K562 (cell line): ENCODE measurements around the gene GALNT9. TPM values are rescaled to one million over a fixed set of nuclear protein-coding genes. Genes with fewer than 3 reads are reported as not detected.

Source experiments
- ATAC-seq: fragments of 200-7000 bp; cut with Tn5 transposase; 3 replicates; pipeline ENCODE4 v1.9.1; 2020; ENCODE audit warnings: moderate library complexity
- BruUV-seq: library from RNA; stranded (reverse); fragments of 400-500 nt; replicated peaks from 2 replicates; lab custom pipeline; 2021; lab: Mats Ljungman, UMichigan
- CTCF ChIA-PET: fragments of 300-600 bp; formaldehyde crosslinking; extraction: SDS; loops from one replicate; lab custom pipeline; 2021; ENCODE audit warnings: low intra/inter-chr PET ratio; lab: Yijun Ruan, JAX
- POLR2A ChIA-PET: fragments of 300-600, 350-650 bp; sonication (Branson Sonifier 250); formaldehyde crosslinking; extraction: SDS; loops from one replicate; lab custom pipeline; 2021; ENCODE audit warnings: antibody characterized with exemption, inconsistent platforms; lab: Yijun Ruan, JAX
- DNase-seq, 4 experiments: peaks; one replicate each; pipeline versions ENCODE4 v3.0.0 to v3.0.0-alpha.2; 2011 to 2018; ENCODE audit warnings: low spot score in 3 of 4, mixed read lengths in 3 of 4; ENCODE audit errors: extremely low read depth in 1 of 4
- FAIRE-seq: peaks from 2 replicates; lab custom pipeline; 2011; peaks lifted over from hg19 to GRCh38; lab: Jason Lieb, UNC
- H2AFZ ChIP-seq: 2 replicates; pipeline ENCODE4 v1.6.0; 2011; ENCODE audit warnings: low read depth, low read length, control low read depth, inconsistent platforms
- H3K27ac ChIP-seq: fragments of 200-600 bp; 3 replicates; pipeline ENCODE4 v1.8.0; 2011; ENCODE audit warnings: low read depth, mild to moderate bottlenecking, control low read depth, inconsistent platforms, low read length, moderate library complexity, mixed read lengths; ENCODE audit errors: extremely low read depth
- H3K27me3 ChIP-seq, 2 experiments: fragments of 300-600 bp in 1 of 2; 2 replicates in 1 of 2; 3 replicates in 1 of 2; pipeline versions ENCODE4 v1.6.0 to v1.8.0; 2011; ENCODE audit warnings: inconsistent platforms in 2 of 2, low read length in 2 of 2, mild to moderate bottlenecking in 1 of 2, mixed read lengths in 1 of 2, moderate library complexity in 1 of 2; ENCODE audit not compliant: control insufficient read depth in 2 of 2, insufficient read depth in 2 of 2
- H3K36me3 ChIP-seq: fragments of 300-600 bp; 3 replicates; pipeline ENCODE4 v1.8.0; 2011; ENCODE audit warnings: mild to moderate bottlenecking, low read length, inconsistent platforms; ENCODE audit not compliant: control insufficient read depth, insufficient read depth
- H3K4me1 ChIP-seq, 2 experiments: fragments of 200-600 bp in 1 of 2; replicated peaks in 1 of 2; 2 replicates in 1 of 2; 3 replicates in 1 of 2; pipeline versions ENCODE4 v1.5.1 to v1.8.0; 2011; ENCODE audit warnings: inconsistent platforms in 2 of 2, low read length in 2 of 2, mild to moderate bottlenecking in 1 of 2, mixed read lengths in 1 of 2, moderate library complexity in 1 of 2; ENCODE audit not compliant: control insufficient read depth in 2 of 2, insufficient read depth in 2 of 2
- H3K4me2 ChIP-seq: 2 replicates; pipeline ENCODE4 v1.6.1; 2011; ENCODE audit warnings: low read length, control low read depth, inconsistent platforms, mixed read lengths; ENCODE audit not compliant: insufficient read depth
- H3K4me3 ChIP-seq: fragments of 200-600 bp; sonication (generic), shearing (Covaris generic); 2 replicates; pipeline ENCODE4 v1.5.1; 2016; ENCODE audit warnings: control low read depth, inconsistent platforms
- H3K79me2 ChIP-seq: fragments of 200-600 bp; 3 replicates; pipeline ENCODE4 v1.8.0; 2011; ENCODE audit warnings: low read length, inconsistent platforms; ENCODE audit not compliant: control insufficient read depth, insufficient read depth
- H3K9ac ChIP-seq, 2 experiments: 2 replicates each; pipeline versions ENCODE4 v1.6.0 to v1.6.1; 2011; ENCODE audit warnings: low read depth in 2 of 2, low read length in 2 of 2, control low read depth in 1 of 2, inconsistent platforms in 1 of 2, mild to moderate bottlenecking in 1 of 2, mixed read lengths in 1 of 2; ENCODE audit not compliant: insufficient read depth in 1 of 2
- H3K9me1 ChIP-seq: one replicate; pipeline ENCODE4 v1.6.0; 2011; ENCODE audit warnings: inconsistent platforms, mild to moderate bottlenecking, low read length, moderate library complexity; ENCODE audit not compliant: control insufficient read depth, insufficient read depth
- H3K9me3 ChIP-seq: replicated peaks from 2 replicates; pipeline ENCODE4 v1.5.1; 2011; ENCODE audit warnings: low read depth, low read length, inconsistent platforms; ENCODE audit not compliant: control insufficient read depth, insufficient read depth
- H4K20me1 ChIP-seq: replicated peaks from 2 replicates; pipeline ENCODE4 v1.6.1; 2011; ENCODE audit warnings: low read length, inconsistent platforms, mixed read lengths; ENCODE audit not compliant: control insufficient read depth, insufficient read depth
- DMBX1 ChIP-seq: fragments of 250-450 bp; sonication (Bioruptor Pico); IDR thresholded peaks from 2 replicates; pipeline ENCODE4 v1.8.0; 2022; ENCODE audit warnings: inconsistent platforms, mild to moderate bottlenecking, moderate library complexity, borderline replicate concordance
- EHMT2 ChIP-seq: fragments of 450-650 bp; IDR thresholded peaks from 2 replicates; pipeline ENCODE4 v1.6.1; 2018; ENCODE audit warnings: antibody characterized with exemption
- ETV1 ChIP-seq: fragments of 450-650 bp; conservative IDR thresholded peaks from 2 replicates; pipeline ENCODE4 v1.6.1; 2016; ENCODE audit warnings: missing genetic modification characterization, control low read depth, low read depth, missing compliant biosample characterization
- ETV6 ChIP-seq, 3 experiments: fragments of 150-350 bp in 1 of 3; sonication (generic) in 1 of 3; formaldehyde crosslinking in 1 of 3; IDR thresholded peaks; 2 replicates each; pipeline versions ENCODE4 v1.6.1 to v1.8.0; 2014 to 2022; ENCODE audit warnings: borderline replicate concordance in 2 of 3, low read depth in 2 of 3, antibody characterized with exemption in 1 of 3, low read length in 1 of 3, mild to moderate bottlenecking in 1 of 3, missing genetic modification reagents in 1 of 3
- GTF2A2 ChIP-seq: IDR thresholded peaks from 2 replicates; pipeline ENCODE4 v1.6.1; 2016; ENCODE audit warnings: mild to moderate bottlenecking, missing genetic modification characterization, missing compliant biosample characterization
- JUNB ChIP-seq: fragments of 450-650 bp; formaldehyde crosslinking; conservative IDR thresholded peaks from 2 replicates; pipeline ENCODE4 v1.4.0; 2020; ENCODE audit warnings: mild to moderate bottlenecking
- L3MBTL2 ChIP-seq: fragments of 450-650 bp; IDR thresholded peaks from 2 replicates; pipeline ENCODE4 v1.6.1; 2016; ENCODE audit warnings: mild to moderate bottlenecking, moderate library complexity
- PHF21A ChIP-seq: fragments of 450-650 bp; IDR thresholded peaks from 2 replicates; pipeline ENCODE4 v1.6.1; 2017; ENCODE audit warnings: low read depth, borderline replicate concordance
- RFX1 ChIP-seq: fragments of 450-650 bp; IDR thresholded peaks from 2 replicates; pipeline ENCODE4 v1.6.1; 2016; ENCODE audit warnings: mild to moderate bottlenecking, moderate library complexity
- SNRNP70 ChIP-seq: fragments of 200-400 bp; formaldehyde crosslinking; optimal IDR thresholded peaks from 2 replicates; pipeline ENCODE3; 2017; ENCODE audit warnings: low read depth, low read length
- SREBF2 ChIP-seq: sonication (generic); formaldehyde crosslinking; IDR thresholded peaks from 2 replicates; pipeline ENCODE4 v1.4.0; 2020; ENCODE audit warnings: mild to moderate bottlenecking, missing genetic modification reagents
- SRSF3 ChIP-seq: fragments of 200-400 bp; formaldehyde crosslinking; IDR thresholded peaks from 2 replicates; pipeline ENCODE4 v1.6.1; 2016; ENCODE audit warnings: mild to moderate bottlenecking, low read length, moderate library complexity; ENCODE audit not compliant: insufficient read depth
- TGIF2 ChIP-seq: sonication (generic); formaldehyde crosslinking; IDR thresholded peaks from 2 replicates; pipeline ENCODE4 v1.8.1; 2022; ENCODE audit warnings: mild to moderate bottlenecking, missing genetic modification reagents, moderate library complexity
- U2AF2 ChIP-seq: fragments of 200-400 bp; formaldehyde crosslinking; optimal IDR thresholded peaks from 2 replicates; pipeline ENCODE3; 2017; ENCODE audit warnings: low read depth, mild to moderate bottlenecking, low read length
- ZNF3 ChIP-seq: fragments of 250-450 bp; sonication (Bioruptor Pico); IDR thresholded peaks from 2 replicates; pipeline ENCODE4 v1.5.0; 2021; ENCODE audit warnings: mild to moderate bottlenecking, moderate library complexity
- ZZZ3 ChIP-seq: fragments of 450-650 bp; IDR thresholded peaks from 2 replicates; pipeline ENCODE4 v1.6.1; 2016; ENCODE audit warnings: antibody characterized with exemption, mild to moderate bottlenecking, moderate library complexity
- WGBS: fragments of 100-300 bp; shearing (Covaris generic); methylation state at CpG from one replicate; pipeline ENCODE4 v1.1.6; 2016; ENCODE audit warnings: low coverage, mixed read lengths; ENCODE audit not compliant: insufficient coverage; ENCODE audit errors: missing lambda C conversion rate; 5-methylcytosine and 5-hydroxymethylcytosine counted together
- in situ Hi-C: fragments of 300-500 bp; cut with MboI; formaldehyde crosslinking; loops from 4 replicates; pipeline ENCODE4 v1.15.0; 2018; ENCODE audit warnings: inconsistent platforms, mixed read lengths
- intact Hi-C: fragments of 100-400 bp; cut with micrococcal nuclease; formaldehyde crosslinking; loops from 2 replicates; pipeline ENCODE4 v1.14.2; 2022
- polyA plus RNA-seq, 8 experiments: library from polyadenylated mRNA; depleted of rRNA in 4 of 8; stranded (reverse) in 5 of 8; unstranded in 3 of 8; fragments of >200 nt; fragmentation: Nextera tagmentation in 2 of 8; fragmentation: Illumina TruSeq in 1 of 8; extraction: Ambion mirVana in 2 of 8; extraction: Trizol in 1 of 8; gene quantifications; 2 replicates each; pipeline versions ENCODE4 v1.2.1 to v1.2.3, GENCODE V29; 2011 to 2014; ENCODE audit warnings: inconsistent platforms in 1 of 8, missing spikeins in 1 of 8
- total RNA-seq, 7 experiments: library from RNA; depleted of rRNA in 6 of 7; stranded (reverse); fragments of >200 nt in 6 of 7; fragmentation: Illumina TruSeq in 2 of 7; extraction: Trizol in 2 of 7; gene quantifications; 2 replicates each; pipeline versions ENCODE4 v1.2.1 to v1.2.3, GENCODE V29; 2011 to 2021; ENCODE audit warnings: low replicate concordance in 1 of 7
- TF ChIP-seq, protein P1 (sequence below), 2 experiments: IDR thresholded peaks; 2 replicates each; pipeline ENCODE4 v1.6.1; 2011; ENCODE audit warnings: borderline replicate concordance in 1 of 2, control low read depth in 1 of 2, low read depth in 1 of 2, low read length in 1 of 2, mild to moderate bottlenecking in 1 of 2, mixed read lengths in 1 of 2, moderate library complexity in 1 of 2; ENCODE audit not compliant: insufficient read depth in 1 of 2, insufficient read length in 1 of 2, poor library complexity in 1 of 2, severe bottlenecking in 1 of 2; ENCODE audit errors: extremely low read depth in 1 of 2

The GALNT9 gene
- total and polyA plus RNA-seq, 9 of the 15 experiments (the other 6 are each of a cell fraction or from before 2014, with no cell fraction given): not detected

DNA sequence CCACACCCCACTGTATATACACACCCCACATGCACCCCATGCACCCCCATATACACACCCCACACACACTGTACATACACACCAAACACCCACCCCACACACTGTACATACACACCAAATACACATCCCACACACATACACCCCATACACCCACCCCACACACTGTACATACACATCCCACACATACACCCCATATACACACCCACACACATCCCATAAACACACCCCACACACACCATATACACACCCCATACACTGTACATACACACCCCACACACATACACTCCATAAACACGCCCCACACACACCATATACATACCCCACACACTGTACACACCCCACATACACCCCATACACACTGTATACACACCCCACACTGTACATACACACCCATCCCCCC, 102.8 kb downstream of the GALNT9 start:
- no peaks in the 10 kb centered on the region for H3K9me1 ChIP-seq
- no peaks in the 10 kb centered on the region for H3K79me2 ChIP-seq
- no peak for FAIRE-seq
- no peak overlapping the region for H3K4me3 ChIP-seq
- peaks cover 18 to 40% of the 10 kb centered on the region in 2 experiments; a peak in 3 of 5 replicates for H3K27me3 ChIP-seq
- no peaks in the 10 kb centered on the region for H3K36me3 ChIP-seq
- no peak for ATAC-seq
- H3K4me1 ChIP-seq: no peaks in the 10 kb centered on the region; a peak in 1 of 5 replicates
- no peak overlapping the region for H3K27ac ChIP-seq
- WGBS: 0% methylated on average over 1 of the region's 1 CpG
- no peaks in the 10 kb centered on the region for H4K20me1 ChIP-seq
- DNase-seq: no peak
- peaks cover 2% of the 10 kb centered on the region; the same call in 1 of the 2 replicates for H3K9me3 ChIP-seq
- in situ Hi-C loops (no loop called here), intact Hi-C loops (no loop called here)
- H3K4me2 ChIP-seq: no peak overlapping the region
- no peak overlapping the region for H2AFZ ChIP-seq
- no TSS peak for BruUV-seq
- CTCF ChIA-PET: no interaction called here
- TF ChIP-seq SRSF3 (no peak), ETV6 (IDR thresholded peaks at IDR 0.05; ENCODE audit: borderline replicate concordance in 1 of 2, low read depth in 2 of 2, low read length in 1 of 2) (no peak), ETV6 (CRISPR knock-in tag; IDR thresholded peaks at IDR 0.05; ENCODE audit: borderline replicate concordance) (no peak), DMBX1 (CRISPR knock-in tag) (no peak), PHF21A (no peak), TGIF2 (CRISPR knock-in tag) (no peak)
- TF ChIP-seq, all 486 proteins: peak for 0
- POLR2A ChIA-PET: no interaction called here
- H3K9ac ChIP-seq: no peak overlapping the region

DNA sequence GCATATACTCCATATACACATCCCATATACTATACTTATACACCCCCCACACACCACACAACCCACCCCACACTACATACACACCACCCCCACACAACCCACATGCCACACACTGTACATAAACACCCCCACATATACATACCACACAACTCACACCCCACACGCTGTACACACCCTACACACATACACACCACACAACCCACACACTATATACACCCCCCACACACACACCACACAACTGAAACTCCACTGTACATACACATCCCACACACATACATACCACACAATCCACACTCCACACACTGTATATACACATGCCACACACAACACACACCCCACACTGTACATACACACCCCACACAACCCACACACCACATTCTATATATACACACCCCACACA, 104.2 kb downstream of the GALNT9 start:
- WGBS: 0% methylated on average over 1 of the region's 1 CpG
- H3K27ac ChIP-seq: no peak overlapping the region
- ChIA-PET CTCF (no interaction called here), POLR2A (no interaction called here)
- in situ Hi-C loops: no loop called here
- H3K9ac ChIP-seq: no peak overlapping the region
- intact Hi-C loops: no loop called here
- DNase-seq: no peak
- no peak for FAIRE-seq
- H3K36me3 ChIP-seq: no peaks in the 10 kb centered on the region
- BruUV-seq: no TSS peak
- no peak for ATAC-seq
- H3K4me3 ChIP-seq: no peak overlapping the region
- no peaks in the 10 kb centered on the region; a peak in 1 of 5 replicates for H3K4me1 ChIP-seq
- H3K4me2 ChIP-seq: no peak overlapping the region
- peaks cover 18 to 33% of the 10 kb centered on the region in 2 experiments; a peak in 3 of 5 replicates for H3K27me3 ChIP-seq
- no peaks in the 10 kb centered on the region for H3K79me2 ChIP-seq
- H2AFZ ChIP-seq: no peak overlapping the region
- peaks cover 2% of the 10 kb centered on the region; the same call in 1 of the 2 replicates for H3K9me3 ChIP-seq
- no peaks in the 10 kb centered on the region for H4K20me1 ChIP-seq
- H3K9me1 ChIP-seq: no peaks in the 10 kb centered on the region
- TF ChIP-seq ZZZ3: no peak
- no peak for TF ChIP-seq U2AF2
- TF ChIP-seq ZNF3 (CRISPR knock-in tag): no peak
- no peak for TF ChIP-seq ETV1
- no peak for TF ChIP-seq JUNB (CRISPR knock-in tag)
- no peak for TF ChIP-seq SREBF2 (CRISPR knock-in tag)
- no peak for TF ChIP-seq RFX1
- TF ChIP-seq L3MBTL2: no peak
- TF ChIP-seq GTF2A2 (tag): no peak
- TF ChIP-seq EHMT2: no peak
- TF ChIP-seq SNRNP70: no peak
- TF ChIP-seq, protein P1, sequence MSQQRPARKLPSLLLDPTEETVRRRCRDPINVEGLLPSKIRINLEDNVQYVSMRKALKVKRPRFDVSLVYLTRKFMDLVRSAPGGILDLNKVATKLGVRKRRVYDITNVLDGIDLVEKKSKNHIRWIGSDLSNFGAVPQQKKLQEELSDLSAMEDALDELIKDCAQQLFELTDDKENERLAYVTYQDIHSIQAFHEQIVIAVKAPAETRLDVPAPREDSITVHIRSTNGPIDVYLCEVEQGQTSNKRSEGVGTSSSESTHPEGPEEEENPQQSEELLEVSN (IDR thresholded peaks at IDR 0.05; ENCODE audit: borderline replicate concordance in 1 of 2, extremely low read depth in 1 of 2, insufficient read depth in 1 of 2, insufficient read length in 1 of 2, low read depth in 1 of 2, low read length in 1 of 2, poor library complexity in 1 of 2, severe bottlenecking in 1 of 2): no peak
